GM12891 (cell line): Measurements from ENCODE around the gene RASGRF1.

Source experiments
- DNase-seq: peaks from one replicate; pipeline ENCODE4 v3.0.0; 2011; ENCODE audit warnings: low spot score; ENCODE audit not compliant: insufficient read length
- FAIRE-seq: peaks from 2 replicates; lab custom pipeline; 2011; peaks lifted over from hg19 to GRCh38; lab: Jason Lieb, UNC
- PAX5 ChIP-seq: IDR thresholded peaks from 2 replicates; pipeline ENCODE4 v1.6.1; 2011; ENCODE audit warnings: low read length, moderate library complexity, mild to moderate bottlenecking; ENCODE audit not compliant: insufficient read depth, severe bottlenecking
- POLR2A ChIP-seq: IDR thresholded peaks from 2 replicates; pipeline ENCODE4 v1.6.1; 2011; ENCODE audit warnings: low read depth, low read length, control low read depth
- POLR2AphosphoS5 ChIP-seq: IDR thresholded peaks from 2 replicates; pipeline ENCODE4 v1.6.1; 2011; ENCODE audit warnings: low read depth, low read length, control low read depth
- POU2F2 ChIP-seq: IDR thresholded peaks from 2 replicates; pipeline ENCODE4 v1.6.1; 2011; ENCODE audit warnings: low read depth, mild to moderate bottlenecking, control low read depth, low read length, moderate library complexity
- SPI1 ChIP-seq: IDR thresholded peaks from 2 replicates; pipeline ENCODE4 v1.6.1; 2011; ENCODE audit warnings: low read depth, low read length, control low read depth
- TAF1 ChIP-seq: IDR thresholded peaks from 2 replicates; pipeline ENCODE4 v1.6.1; 2011; ENCODE audit warnings: low read depth, low read length, control low read depth

Gene RASGRF1

DNA sequence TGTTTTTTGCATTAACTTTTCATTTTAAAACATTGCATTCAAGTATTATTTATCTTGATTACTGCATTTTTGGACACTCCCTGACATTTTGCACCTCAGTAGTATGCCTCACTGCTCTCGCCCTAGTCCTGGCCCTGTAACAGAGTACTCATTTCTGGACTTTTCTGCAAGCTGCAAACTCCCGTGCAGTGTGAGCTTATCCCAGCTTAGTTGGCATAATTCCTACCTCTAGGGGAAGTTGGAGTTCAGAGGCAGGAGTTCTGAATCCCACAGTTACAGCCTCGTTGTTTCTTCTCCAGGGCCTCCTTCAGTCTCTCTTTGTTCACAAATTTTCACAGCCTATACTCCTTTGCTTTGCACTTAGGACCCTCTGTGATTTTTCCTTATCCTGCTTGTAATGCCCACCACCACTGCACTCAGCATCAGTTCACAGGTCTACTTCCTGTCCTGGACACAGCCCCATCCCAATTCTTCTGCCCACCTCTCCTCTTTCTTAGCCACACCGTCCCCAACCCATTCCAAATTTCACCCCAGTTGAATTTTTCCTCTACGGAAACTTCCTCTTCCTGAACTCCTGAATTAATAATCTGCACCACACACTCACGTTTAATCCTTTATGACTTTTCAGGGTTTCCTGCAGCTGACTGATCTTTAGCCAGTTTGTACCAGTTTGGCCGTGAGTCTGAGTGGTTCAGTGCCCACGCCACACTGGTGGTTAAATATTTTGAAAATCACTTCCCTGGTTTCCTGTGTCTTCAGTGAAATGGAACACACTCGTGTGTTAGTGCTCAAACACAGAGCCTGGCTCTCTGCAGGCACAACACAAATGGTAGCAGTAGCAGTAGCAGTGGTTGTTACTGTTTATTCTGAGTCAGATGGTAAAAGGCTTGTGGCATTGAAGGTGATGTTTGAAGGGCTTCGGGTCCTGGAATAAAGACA is 139.4 kb downstream of the RASGRF1 start:
- peak; percentile 78 for FAIRE-seq
- DNase-seq = no peak
- no peak for TF ChIP-seq POU2F2
- no peak for TF ChIP-seq POLR2A
- no peak for TF ChIP-seq PAX5
- TF ChIP-seq POLR2AphosphoS5 = no peak
- TF ChIP-seq SPI1 = no peak
- TF ChIP-seq TAF1 = no peak

DNA sequence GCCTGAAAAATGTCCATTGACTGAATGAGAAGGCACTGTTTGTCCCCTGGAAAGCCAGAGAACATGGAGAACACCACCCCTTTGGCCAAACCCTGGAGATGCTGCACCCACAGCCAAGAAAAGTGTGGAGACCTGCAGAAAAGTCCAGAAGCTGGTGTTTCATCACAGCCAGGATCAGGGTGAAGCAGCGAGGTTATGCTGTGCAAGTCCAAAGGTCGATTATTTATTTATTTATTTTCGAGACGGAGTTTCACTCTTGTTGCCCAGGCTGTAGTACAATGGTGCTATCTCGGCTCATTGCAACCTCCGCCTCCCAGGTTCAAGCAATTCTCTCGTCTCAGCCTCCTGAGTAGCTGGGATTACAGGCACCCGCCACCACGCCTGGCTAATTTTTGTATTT is 140.2 kb downstream of the RASGRF1 start:
- FAIRE-seq (no peak), DNase-seq (no peak)
- TF ChIP-seq TAF1 (no peak), POU2F2 (no peak), PAX5 (no peak), POLR2AphosphoS5 (no peak), POLR2A (no peak), SPI1 (no peak)

DNA sequence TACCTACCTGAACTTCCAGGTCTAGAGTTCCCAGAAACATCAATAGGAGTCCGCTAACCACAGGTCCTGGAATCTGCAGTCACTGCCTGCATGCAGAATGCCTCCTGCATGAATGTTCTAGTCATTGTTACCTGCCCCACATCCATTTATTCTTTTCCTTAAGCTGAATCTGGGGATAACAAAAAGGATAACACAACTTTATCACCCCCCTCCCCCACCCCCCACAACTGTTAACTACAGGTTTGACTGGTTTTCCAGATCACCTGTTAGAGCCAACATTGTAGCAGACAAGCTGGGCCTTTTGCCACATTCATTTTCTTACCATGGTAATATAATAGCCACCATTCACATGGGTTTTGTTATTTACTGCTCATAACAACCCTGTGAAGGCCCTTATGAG is 141.1 kb downstream of the RASGRF1 start:
- DNase-seq (no peak), FAIRE-seq (no peak)

DNA sequence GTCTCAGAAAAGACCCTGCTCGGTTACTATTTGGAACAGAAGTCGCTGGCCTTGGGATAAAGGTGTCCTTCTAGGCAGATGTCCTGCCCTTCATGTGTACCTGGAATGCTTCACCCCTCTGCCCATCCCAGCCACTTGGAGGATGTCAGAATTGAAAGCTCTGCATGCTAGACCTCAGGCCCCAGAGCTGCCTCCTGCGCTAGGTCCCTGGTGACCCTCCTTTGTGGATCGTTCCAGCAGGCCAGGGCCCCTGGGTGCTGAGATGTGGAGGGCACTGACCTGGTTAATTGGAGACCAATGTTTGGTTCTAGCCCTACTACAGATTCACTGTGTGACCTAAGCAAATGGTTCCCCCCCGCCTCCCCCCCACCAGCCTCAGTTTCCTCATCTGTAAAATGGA is 143.1 kb downstream of the RASGRF1 start:
- FAIRE-seq = no peak
- TF ChIP-seq POU2F2 (no peak), SPI1 (no peak), TAF1 (no peak), PAX5 (no peak), POLR2A (no peak), POLR2AphosphoS5 (no peak)
- no peak for DNase-seq

More for the DNA sequence above, 141.1 kb downstream of the RASGRF1 start:
- TF ChIP-seq POLR2A (no peak), SPI1 (no peak), POLR2AphosphoS5 (no peak), PAX5 (no peak), TAF1 (no peak), POU2F2 (no peak)

DNA sequence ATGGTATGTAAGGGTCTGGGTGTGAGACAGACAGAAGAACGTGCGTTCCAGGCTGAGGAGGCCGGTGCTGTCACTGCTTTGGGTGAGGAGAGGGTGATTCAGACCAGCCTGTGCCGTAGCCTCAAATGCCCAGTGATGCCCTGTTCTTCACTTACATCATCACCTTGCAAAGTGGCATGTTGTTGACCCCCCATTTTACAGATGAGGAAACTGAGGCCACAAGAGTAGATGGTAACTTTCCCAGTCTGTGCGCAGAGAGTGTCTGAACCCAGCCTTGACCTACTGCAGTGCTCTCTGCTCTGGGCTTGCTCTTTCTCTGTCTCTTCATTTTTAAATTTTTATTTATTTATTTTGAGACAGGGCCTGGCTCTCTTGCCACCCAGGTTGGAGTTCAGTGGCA is 144.1 kb downstream of the RASGRF1 start:
- DNase-seq (no peak), FAIRE-seq (no peak)
- TF ChIP-seq TAF1 (no peak), POU2F2 (no peak), POLR2A (no peak), PAX5 (no peak), SPI1 (no peak)

DNA sequence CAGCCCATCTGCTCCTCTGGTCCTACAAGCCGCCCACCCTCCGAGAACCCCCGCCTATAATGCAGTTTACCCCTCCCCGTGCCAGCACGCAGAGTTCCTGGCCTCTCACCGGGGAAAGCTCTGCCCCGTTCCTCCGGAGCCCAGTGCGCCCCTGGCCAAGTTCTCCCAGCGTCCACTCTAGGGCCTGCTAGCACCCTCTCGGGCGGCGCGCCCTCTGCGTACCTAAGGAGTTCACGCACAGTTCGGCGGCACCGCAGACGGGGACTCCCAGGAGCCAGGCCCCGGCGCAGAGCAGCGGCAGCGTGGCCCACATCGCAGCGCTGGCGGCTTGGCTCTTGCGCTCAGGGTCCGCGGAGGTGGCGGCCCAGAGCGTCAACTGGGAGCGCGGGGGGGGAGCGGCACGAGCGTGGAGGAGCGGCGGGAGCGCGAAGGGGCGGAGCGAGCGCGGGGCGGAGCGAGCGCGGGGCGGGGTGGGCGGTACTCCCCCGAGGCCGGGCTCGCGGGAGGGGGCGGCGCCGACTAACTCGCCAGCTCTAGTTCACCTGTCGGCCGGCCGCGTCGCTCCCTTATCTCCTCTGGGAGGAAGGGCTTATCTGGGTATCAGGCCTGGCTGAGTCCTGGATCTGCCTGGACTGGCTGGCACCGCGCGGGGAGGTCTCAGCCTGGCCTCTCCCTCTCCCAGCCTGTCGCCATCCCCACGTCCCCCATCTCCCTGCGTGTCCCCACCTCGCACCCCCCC is 145.7 kb downstream of the RASGRF1 start, which contains the start of gene CTSH:
CTSH (minus strand) TSS at position 378 of the 739 bp plus-strand sequence; CDS start at position 313, 65 bp downstream.
- TF ChIP-seq SPI1 = no peak
- TF ChIP-seq POLR2AphosphoS5 = peak; percentile 44; the same call in 1 of the 2 replicates
- no peak for TF ChIP-seq TAF1
- TF ChIP-seq PAX5 = no peak
- TF ChIP-seq POLR2A = no peak; the same call in 1 of the 2 replicates
- TF ChIP-seq POU2F2 = no peak
- FAIRE-seq (peak; percentile 62), DNase-seq (peak; percentile 88)

DNA sequence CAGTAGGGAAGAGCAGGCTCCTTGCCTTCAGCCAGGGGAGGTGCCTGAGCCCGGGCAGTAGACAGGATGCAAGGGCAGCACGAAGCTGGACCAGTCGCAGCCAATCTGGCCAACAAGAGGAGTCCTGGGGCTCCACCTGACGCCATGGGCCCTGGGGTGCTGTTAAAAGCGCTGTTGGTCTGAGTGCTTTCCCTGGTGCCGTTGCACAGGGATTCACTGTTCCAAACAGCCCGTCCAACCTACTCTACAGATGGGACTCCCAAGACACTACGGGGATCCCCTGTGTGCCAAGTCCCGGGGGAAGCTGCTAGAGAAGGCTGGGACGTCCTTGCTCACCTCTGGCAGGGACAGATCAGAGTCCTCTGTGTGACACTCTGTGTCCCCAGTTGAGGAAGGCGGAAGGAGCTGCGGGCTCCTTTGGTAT is 146.4 kb downstream of the RASGRF1 start:
- DNase-seq (no peak), FAIRE-seq (peak; percentile 48)
- TF ChIP-seq POLR2AphosphoS5 = no peak
- TF ChIP-seq TAF1 = no peak
- no peak for TF ChIP-seq PAX5
- TF ChIP-seq SPI1 = no peak
- no peak for TF ChIP-seq POLR2A
- no peak for TF ChIP-seq POU2F2

DNA sequence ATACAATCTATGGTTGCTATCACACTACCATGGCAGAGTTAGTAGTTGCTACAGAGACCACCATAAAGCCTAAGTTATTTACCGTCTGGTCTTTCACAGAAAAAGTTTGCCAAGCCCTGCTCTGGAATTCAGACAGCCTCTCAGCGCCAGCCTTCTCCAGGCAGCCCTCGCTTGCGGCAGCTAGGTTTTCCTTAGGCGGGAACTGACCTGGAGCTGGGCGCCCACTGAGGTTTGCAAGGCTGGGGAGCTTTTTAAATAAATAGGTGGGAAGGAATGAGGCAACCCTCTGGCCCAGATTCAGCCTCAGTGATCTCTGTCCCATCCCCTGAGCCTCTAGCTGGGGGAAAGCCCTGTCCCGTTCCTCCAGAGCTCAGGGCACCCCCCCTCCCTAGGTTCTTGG is 146.9 kb downstream of the RASGRF1 start:
- FAIRE-seq (no peak), DNase-seq (no peak)
- TF ChIP-seq TAF1 (no peak), POLR2A (no peak)

DNA sequence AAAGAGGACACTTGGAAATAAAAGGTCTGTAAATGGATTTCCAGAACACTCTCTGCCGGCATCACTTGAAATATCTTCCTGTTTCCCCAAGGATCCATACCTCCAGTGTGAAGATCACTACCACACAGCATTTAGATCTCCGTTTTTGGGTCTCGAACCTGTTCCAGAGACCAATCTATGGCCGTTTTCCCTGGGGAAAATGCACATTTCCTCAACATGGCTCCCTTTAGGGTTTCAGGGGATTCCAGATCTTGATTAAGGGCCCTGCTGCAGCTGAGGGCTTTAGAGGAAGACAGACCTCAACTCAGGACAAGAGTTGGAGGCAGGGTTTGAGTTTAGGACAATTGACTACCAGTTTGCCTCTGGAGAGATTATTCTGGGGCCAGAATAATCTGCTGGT is 147.8 kb downstream of the RASGRF1 start:
- FAIRE-seq (no peak), DNase-seq (no peak)
- TF ChIP-seq POLR2A (no peak), POU2F2 (no peak), PAX5 (no peak), SPI1 (no peak)

DNA sequence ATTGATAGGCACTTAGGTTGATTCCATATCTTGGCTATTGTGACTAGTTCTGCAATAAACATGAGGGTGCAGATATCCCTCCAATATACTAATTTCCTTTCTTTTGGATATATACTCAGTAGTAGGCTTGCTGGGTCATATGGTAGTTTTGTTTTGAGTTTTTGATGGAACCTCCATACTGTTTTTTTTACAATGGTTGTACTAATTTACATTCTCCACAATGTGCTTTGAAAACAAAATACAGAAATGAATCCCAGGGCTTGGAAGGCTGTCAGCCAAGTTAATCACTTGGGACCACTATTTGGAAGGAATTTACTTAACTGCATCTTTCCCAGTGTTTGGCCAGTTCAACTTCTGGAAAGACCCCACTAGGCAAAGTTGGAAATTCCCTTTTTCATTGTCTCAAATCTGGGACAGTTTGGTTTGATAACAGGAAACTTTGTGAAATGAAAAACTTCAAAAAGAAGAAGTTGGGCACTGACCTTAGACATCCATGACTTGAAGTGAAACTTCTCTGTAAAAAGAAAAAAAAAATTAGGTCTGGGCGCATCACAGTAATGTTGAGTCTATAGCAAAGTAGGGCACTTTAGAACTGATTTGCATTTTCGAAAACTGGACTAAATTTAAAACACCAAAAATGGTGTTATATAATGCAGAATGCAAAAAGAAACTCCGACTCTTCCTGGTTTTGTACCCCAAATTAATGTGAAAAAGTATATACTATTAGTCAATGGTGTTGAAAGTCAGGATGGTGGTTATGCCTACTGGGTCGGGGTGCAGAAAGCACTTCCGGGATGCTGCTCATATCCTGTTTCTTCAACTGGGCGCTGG is 151.7 kb downstream of the RASGRF1 start:
- DNase-seq (no peak), FAIRE-seq (peak; percentile 50)
- TF ChIP-seq SPI1 (peak; percentile 73), POLR2A (no peak)
